PFSK-1 (cell line): ENCODE measurements around the gene ABCC1.

Experiments
- POLR2AphosphoS5 ChIP-seq: IDR thresholded peaks from 2 replicates; pipeline ENCODE4 v1.6.1; 2012; ENCODE audit warnings: low read depth, mild to moderate bottlenecking, control low read depth, low read length, moderate library complexity
- REST ChIP-seq, 2 experiments: IDR thresholded peaks; 2 replicates each; pipeline versions ENCODE4 v1.6.1 to v1.8.0; 2011 to 2012; ENCODE audit warnings: low read depth in 2 of 2, low read length in 2 of 2, control low read depth in 1 of 2, inconsistent platforms in 1 of 2, mild to moderate bottlenecking in 1 of 2, moderate library complexity in 1 of 2; ENCODE audit not compliant: insufficient read depth in 1 of 2
- TAF1 ChIP-seq: IDR thresholded peaks from 2 replicates; pipeline ENCODE4 v1.6.1; 2012; ENCODE audit warnings: low read length, control low read depth, borderline replicate concordance; ENCODE audit not compliant: insufficient read depth

DNA sequence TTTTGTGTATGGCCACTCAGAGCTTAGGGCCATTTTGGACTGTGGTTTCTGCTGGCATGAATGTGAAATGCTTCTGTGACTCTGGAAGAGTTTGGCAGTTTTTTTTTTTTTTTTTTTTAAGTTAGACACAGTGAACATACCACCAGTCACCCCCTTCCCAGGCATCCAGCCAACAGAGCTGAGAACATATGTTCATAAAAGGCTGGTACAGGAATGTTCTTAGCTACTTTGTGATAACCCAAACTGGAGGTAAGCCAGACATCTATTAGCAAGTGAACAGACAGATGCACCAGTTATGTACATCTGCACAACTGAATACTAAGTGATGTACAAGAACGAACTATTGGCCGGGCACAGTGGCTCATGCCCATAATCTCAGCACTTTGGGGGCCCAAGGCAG lies 92.7 kb downstream of the ABCC1 start:
- TF ChIP-seq POLR2AphosphoS5 (no peak), TAF1 (no peak), REST (IDR thresholded peaks at IDR 0.05; ENCODE audit: insufficient read depth in 1 of 2, low read depth in 2 of 2, low read length in 2 of 2) (no peak)
